GM12892 (cell line): Measurements from ENCODE around the gene RAP1GAP2.

Experiments
- DNase-seq: peaks from one replicate; pipeline ENCODE4 v3.0.0; 2011; ENCODE audit not compliant: insufficient read length
- FAIRE-seq: peaks from 2 replicates; lab custom pipeline; 2011; peaks lifted over from hg19 to GRCh38; lab: Jason Lieb, UNC
- POLR2A ChIP-seq: IDR thresholded peaks from 2 replicates; pipeline ENCODE4 v1.6.1; 2011; ENCODE audit warnings: low read depth, low read length, control low read depth
- POLR2AphosphoS5 ChIP-seq: IDR thresholded peaks from 2 replicates; pipeline ENCODE4 v1.6.1; 2011; ENCODE audit warnings: low read depth, low read length, control low read depth
- TAF1 ChIP-seq: IDR thresholded peaks from 2 replicates; pipeline ENCODE4 v1.6.1; 2011; ENCODE audit warnings: low read depth, mild to moderate bottlenecking, control low read depth, low read length, borderline replicate concordance

The RAP1GAP2 gene

DNA sequence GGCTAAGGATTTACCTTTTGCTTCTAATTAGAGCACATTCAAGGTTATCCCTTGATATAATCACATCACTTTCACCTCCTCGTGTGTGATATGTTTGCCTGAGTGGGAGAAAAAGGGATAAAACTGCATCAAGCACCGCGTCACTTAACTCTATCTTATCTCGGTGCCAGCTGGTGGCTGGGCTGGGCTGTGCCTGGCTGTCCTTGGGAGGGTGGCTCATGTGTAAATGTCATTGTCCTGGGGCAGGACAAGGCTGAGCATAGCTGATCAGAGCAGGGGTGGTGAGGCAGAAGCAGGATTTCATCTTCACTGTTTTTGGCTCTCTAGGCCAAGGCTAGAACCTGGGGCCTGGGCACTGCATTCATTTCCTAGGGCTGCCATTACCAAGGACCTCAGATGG, 105.3 kb downstream of the RAP1GAP2 start:
- no peak for FAIRE-seq
- TF ChIP-seq TAF1: no peak
- TF ChIP-seq POLR2AphosphoS5: no peak
- no peak for TF ChIP-seq POLR2A
- DNase-seq: no peak

DNA sequence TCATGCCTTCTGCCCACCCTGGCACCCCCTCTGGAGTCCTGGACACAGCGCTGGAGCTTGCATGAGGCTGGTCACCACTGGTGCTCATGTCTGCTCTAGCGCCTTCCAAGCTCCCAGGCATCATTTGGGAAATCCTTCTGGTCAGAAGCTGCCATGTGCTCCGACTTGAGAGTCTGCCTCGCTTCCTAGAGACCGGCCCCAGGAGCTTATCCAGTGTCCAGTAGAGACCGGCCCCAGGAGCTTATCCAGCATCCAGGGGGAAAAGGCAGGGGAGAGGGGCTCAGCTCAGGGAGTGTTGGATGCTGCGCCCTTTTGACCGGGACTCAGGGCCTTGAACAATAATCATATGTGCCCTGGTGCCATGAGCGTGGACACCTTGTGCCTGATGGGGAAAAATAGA, 106.3 kb downstream of the RAP1GAP2 start:
- no peak for TF ChIP-seq POLR2A
- no peak for TF ChIP-seq POLR2AphosphoS5
- TF ChIP-seq TAF1: no peak
- DNase-seq: no peak
- no peak for FAIRE-seq

DNA sequence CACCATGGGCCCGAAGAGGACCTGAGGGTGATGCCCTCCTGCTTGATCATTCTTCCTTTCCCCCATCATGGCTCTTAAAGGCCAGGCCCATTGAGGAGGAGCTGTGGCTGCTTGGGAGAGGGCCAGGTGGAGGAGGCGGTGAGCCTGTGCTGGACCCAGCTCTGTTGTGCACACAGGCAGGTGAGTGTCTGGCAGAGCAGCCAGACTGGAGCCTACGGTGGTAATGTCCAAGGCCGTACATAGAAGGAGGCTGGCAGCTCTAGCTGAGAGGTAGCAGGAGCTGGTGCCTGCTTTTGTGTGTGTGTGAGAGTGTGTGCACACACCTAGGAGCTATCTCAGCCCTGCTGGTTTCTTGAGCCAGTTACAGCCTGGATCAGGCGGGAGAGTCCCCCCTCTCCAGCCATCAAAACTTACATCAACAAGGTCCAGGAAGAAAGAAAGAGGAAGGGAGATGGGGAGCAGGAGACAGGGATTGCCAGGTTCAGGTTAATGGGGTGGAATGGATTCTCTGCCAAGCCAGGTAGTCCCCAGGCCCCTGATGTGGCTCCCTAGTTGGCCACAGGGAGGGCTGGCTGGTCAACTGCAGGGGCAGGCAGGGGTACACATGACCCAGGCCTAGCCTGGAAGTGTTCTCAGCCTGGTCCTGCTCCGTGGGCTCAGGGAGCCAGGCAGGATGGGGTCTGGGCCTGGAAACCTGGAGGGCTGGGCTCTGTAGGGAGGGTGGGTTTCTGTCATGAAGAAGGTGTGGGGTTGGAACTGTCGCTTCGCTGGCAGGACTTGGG, 107.1 kb downstream of the RAP1GAP2 start:
- DNase-seq (no peak), FAIRE-seq (no peak)
- TF ChIP-seq TAF1: no peak
- no peak for TF ChIP-seq POLR2AphosphoS5

DNA sequence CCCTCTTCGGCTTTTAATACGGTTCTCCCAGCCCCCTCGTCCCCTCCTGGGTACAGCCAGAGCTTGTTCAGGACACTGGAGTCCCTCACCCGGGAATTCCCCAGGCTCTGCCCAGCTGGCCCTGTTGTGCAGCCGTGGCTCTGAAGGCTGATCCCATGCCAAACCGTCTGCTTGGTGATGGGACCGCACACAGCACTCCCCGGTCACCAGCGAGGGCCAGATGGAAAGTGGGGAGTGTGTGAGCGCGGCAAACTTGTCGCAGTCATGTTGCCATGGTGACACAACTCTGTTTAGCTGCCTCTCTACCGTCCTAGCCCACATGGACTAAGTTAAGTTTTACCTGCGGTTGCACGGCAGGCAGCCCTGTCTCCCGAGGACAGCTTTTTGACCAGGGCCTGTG, 107.9 kb downstream of the RAP1GAP2 start:
- DNase-seq (no peak), FAIRE-seq (no peak)
- TF ChIP-seq POLR2A (no peak), TAF1 (no peak), POLR2AphosphoS5 (no peak)

DNA sequence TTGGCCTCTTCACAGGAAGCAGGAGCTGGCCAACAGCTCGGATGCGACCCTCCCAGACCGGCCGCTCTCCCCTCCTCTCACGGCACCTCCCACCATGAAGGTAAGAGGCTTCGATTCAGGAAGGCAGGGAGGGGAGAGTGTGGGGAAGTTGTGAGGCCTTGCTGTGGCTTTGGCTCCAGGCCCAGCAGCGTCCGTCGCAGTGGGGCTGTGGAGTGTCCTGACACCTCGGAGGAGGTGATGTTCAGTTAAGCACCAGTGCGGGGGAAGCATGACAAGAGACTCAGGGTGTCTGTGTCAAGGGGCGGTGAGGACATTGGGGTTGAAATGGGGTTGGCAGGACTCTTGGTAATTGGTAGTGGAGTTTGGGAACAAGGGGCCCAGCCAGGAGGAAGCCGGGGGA, 109.0 kb downstream of the RAP1GAP2 start:
- TF ChIP-seq POLR2A (no peak), TAF1 (no peak), POLR2AphosphoS5 (no peak)
- FAIRE-seq (no peak), DNase-seq (no peak)

DNA sequence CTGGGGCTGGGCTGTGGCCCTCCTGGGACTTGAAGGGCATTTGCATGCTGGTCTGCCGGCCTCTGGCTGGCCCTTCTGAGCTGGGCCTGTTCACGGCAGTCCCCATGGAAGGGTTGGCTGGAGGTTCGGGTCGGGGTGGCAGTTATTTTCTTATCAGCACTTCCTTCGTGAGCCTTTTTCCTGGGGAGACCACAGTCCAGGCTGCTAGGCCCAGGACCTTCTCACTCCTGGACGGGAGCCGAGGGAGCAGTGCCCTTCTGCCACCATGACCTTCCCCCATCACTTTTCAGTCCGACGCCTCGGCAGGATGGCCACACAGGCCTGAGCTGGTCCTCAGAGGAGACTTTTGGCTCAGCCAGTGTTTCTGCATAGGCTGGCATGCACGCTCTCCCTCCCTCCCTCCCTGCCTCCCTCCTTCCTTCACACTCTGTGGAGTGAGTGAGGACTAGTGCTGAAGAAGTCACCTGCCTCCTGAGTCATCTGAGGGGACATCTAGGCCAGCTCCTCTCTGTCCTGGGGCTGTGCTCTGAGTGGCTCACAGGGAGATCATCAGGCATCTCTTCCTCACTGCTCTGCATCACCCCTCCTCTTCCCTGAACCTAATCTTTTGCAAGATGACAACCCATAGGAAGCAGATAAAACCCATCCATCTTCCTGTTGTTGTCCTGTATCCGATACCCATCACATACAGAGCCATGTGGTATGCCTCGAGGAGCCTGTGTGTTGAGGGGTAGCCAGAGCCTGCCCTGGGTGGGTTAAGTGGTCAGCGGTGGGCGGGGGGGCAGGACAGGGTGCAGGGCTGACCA, 109.7 kb downstream of the RAP1GAP2 start:
- FAIRE-seq: no peak
- DNase-seq: no peak
- no peak for TF ChIP-seq POLR2A
- no peak for TF ChIP-seq POLR2AphosphoS5
- TF ChIP-seq TAF1: no peak

DNA sequence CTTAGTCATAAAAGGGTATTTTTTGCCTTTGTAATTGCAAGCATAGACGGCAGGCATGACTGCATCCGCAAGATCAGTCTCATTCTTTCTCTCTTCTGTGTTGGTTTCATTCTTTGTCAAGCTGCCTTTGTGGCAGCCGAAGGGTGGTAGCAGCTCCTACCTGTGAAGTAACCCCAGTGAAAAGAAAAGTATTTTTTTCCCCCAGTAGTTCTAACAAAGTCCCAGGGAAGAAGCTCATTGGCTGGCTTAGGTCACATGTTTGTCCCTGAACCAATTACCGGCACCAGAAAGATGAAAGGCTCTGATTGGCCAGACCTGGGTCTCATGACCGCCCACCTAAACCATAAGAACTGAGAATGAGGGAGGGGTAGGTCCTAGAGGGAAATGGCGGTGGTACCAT, 110.7 kb downstream of the RAP1GAP2 start:
- TF ChIP-seq POLR2AphosphoS5 (no peak), POLR2A (no peak), TAF1 (no peak)
- FAIRE-seq (no peak), DNase-seq (no peak)

DNA sequence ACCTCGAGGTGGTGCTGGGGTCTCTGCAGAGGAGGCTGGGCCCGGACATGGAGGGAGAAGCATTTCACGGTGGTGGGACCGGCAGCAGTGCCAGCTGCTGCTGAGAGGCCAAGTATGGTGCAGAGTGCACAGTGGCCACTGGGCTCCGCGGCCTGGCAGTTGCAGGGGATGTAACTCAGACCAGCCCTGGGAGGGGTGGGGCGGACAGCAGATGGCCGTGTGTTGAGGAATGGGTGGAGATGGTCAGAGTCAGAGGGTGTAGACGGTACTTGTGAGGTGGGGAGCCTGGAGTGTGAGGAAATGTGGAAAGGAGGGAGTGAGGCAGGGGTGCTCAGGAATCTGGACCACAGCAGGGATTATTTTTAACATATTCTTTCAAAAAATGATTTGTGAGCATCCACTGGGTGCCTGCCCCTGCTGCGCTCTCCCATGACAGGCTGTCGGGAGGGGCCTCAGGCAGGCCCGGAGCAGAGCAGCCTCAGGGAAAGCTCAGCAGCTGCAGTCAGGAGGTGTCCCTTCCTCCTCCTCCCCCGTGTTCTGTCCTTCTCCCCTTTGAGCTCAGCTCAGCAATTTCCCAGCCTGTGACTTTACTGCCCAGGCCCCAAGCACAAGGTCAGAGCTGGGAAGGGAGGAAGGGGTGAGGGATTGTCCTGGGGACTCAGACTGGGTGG, 113.1 kb downstream of the RAP1GAP2 start:
- FAIRE-seq (no peak), DNase-seq (no peak)
- TF ChIP-seq TAF1 (no peak), POLR2A (no peak), POLR2AphosphoS5 (no peak)

DNA sequence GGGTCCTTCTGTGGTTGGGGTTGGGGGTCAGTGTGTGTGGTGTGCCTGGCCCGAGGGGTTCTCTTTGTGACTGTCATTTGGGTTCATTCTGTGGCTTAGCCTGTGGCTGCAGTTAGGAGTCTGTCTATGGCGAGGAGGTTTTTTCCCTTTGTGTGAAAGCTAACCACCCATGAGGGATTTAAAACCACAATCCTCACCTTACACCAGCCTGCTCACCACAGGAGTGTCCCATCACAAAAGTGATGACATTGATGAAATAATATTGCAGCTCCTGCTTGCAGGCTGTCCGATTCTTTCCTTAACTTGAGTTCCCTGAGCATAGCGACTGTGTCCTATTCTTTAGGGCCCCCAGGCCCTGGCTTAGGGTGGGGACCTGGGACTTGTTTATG, 113.6 kb downstream of the RAP1GAP2 start:
- TF ChIP-seq POLR2A (no peak), TAF1 (no peak)
- no peak for DNase-seq
- no peak for FAIRE-seq

DNA sequence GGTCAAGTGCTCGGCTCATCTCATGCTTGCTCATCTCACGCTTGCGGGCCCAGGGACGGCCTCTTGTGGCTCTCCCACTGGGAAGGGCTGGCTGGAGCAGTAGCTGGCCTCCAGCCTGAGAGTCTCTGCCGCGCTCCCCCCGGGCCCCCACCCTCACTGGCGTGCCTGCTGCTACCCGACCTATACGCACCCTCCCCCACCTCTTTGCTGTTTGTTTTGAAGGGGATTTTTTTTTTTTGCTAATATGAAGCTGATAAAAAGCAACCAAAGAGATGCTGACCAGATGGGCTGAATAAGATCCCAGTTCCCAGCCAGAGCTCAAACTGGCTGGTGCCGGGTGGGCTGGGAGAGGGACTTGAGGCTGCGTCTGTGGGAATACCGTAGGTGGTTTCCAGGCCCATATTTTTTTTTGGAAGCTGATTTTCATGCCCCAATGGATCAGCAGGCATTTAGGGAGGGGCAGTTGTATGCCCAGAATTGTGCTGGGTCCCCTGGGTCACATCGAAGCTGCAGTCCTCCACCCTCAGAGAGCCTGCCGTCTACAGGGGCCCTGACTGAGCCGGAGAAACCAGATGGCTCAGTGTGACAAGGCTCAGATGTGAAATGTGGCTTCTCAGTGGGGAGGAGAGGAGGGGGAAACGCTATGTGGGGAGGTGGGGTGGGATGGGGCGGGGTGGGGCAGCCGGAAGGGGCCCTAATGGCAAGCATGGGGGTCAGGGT, 115.0 kb downstream of the RAP1GAP2 start:
- FAIRE-seq (no peak), DNase-seq (no peak)
- TF ChIP-seq POLR2AphosphoS5 (no peak), POLR2A (no peak), TAF1 (no peak)

DNA sequence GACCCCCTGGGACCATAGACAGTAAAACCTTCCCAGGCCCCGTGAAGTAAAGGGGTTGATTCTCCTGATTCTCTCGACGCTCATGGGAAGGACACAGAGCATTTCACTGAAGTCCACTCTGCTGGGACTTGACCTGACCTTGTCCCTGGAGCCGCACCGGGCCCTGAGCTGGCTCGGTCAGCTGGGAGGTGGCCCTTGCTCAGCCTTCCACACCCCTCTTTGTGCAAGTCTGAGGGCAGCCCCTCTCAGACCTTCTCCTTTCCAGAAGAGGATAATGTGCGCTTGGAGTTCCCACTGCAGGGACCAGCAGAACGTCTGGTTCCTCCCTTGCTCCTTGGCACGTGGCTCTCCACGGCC, 115.5 kb downstream of the RAP1GAP2 start:
- DNase-seq (no peak), FAIRE-seq (no peak)
- no peak for TF ChIP-seq TAF1
- no peak for TF ChIP-seq POLR2A
- no peak for TF ChIP-seq POLR2AphosphoS5
